Trophoblast cell (in vitro differentiated cells and primary cell): Measurements from ENCODE around the gene TACC2.

ENCODE experiments used
- DNase-seq, 2 donors: peaks; one replicate each; pipeline ENCODE4 v3.0.0-alpha.2; 2016
- H2AFZ ChIP-seq: 2 replicates; pipeline ENCODE4 v1.6.1; 2013; ENCODE audit warnings: low read length, moderate library complexity, mild to moderate bottlenecking; ENCODE audit not compliant: insufficient read depth, poor library complexity
- H2AK5ac ChIP-seq: 2 replicates; pipeline ENCODE4 v1.6.1; 2013; ENCODE audit warnings: mild to moderate bottlenecking, low read length
- H2BK120ac ChIP-seq: 2 replicates; pipeline ENCODE4 v1.6.1; 2013; ENCODE audit warnings: low read length, mild to moderate bottlenecking, moderate library complexity; ENCODE audit not compliant: insufficient read depth, poor library complexity
- H2BK12ac ChIP-seq: 2 replicates; pipeline ENCODE4 v1.6.1; 2013; ENCODE audit warnings: mild to moderate bottlenecking, low read length, moderate library complexity
- H2BK5ac ChIP-seq: 2 replicates; pipeline ENCODE4 v1.6.1; 2013; ENCODE audit warnings: low read length, low read depth, moderate library complexity, mild to moderate bottlenecking; ENCODE audit not compliant: poor library complexity
- H3K14ac ChIP-seq: 2 replicates; pipeline ENCODE4 v1.6.1; 2013; ENCODE audit warnings: mild to moderate bottlenecking, low read length
- H3K18ac ChIP-seq: 2 replicates; pipeline ENCODE4 v1.6.1; 2013; ENCODE audit warnings: mild to moderate bottlenecking, low read length
- H3K23ac ChIP-seq: 2 replicates; pipeline ENCODE4 v1.6.1; 2013; ENCODE audit warnings: low read length
- H3K27ac ChIP-seq: 2 replicates; pipeline ENCODE4 v1.5.1; 2013; ENCODE audit warnings: low read depth, mild to moderate bottlenecking, inconsistent platforms, low read length, moderate library complexity
- H3K27me3 ChIP-seq: 2 replicates; pipeline ENCODE4 v1.6.1; 2013; ENCODE audit warnings: inconsistent platforms, mild to moderate bottlenecking, low read length, moderate library complexity; ENCODE audit not compliant: insufficient read depth
- H3K36me3 ChIP-seq, 2 experiments: 1 replicate in 1 of 2; 2 replicates in 1 of 2; pipeline ENCODE4 v1.6.1; 2013; ENCODE audit warnings: low read length in 2 of 2, mild to moderate bottlenecking in 2 of 2, moderate library complexity in 1 of 2; ENCODE audit not compliant: insufficient read depth in 2 of 2, control insufficient read depth in 1 of 2
- H3K4ac ChIP-seq: 2 replicates; pipeline ENCODE4 v1.6.1; 2013; ENCODE audit warnings: low read depth, mild to moderate bottlenecking, low read length, moderate library complexity
- H3K4me1 ChIP-seq, 2 experiments: 1 replicate in 1 of 2; 2 replicates in 1 of 2; pipeline ENCODE4 v1.6.1; 2013; ENCODE audit warnings: low read length in 2 of 2, mild to moderate bottlenecking in 2 of 2, moderate library complexity in 1 of 2; ENCODE audit not compliant: insufficient read depth in 2 of 2, control insufficient read depth in 1 of 2
- H3K4me2 ChIP-seq: 2 replicates; pipeline ENCODE4 v1.6.1; 2013; ENCODE audit warnings: inconsistent platforms, mild to moderate bottlenecking, low read length, moderate library complexity
- H3K4me3 ChIP-seq: 2 replicates; pipeline ENCODE4 v1.5.1; 2013; ENCODE audit warnings: mild to moderate bottlenecking, low read depth, low read length, inconsistent platforms
- H3K79me1 ChIP-seq: one replicate; pipeline ENCODE4 v1.6.1; 2013; ENCODE audit warnings: low read length
- H3K79me2 ChIP-seq: 2 replicates; pipeline ENCODE4 v1.6.1; 2013; ENCODE audit warnings: low read length, mild to moderate bottlenecking; ENCODE audit not compliant: control insufficient read depth, insufficient read depth, poor library complexity
- H3K9ac ChIP-seq: 2 replicates; pipeline ENCODE4 v1.6.1; 2013; ENCODE audit warnings: mild to moderate bottlenecking, low read length
- H3K9me3 ChIP-seq: 2 replicates; pipeline ENCODE4 v1.6.1; 2013; ENCODE audit warnings: low read depth, mild to moderate bottlenecking, control low read depth, inconsistent platforms, low read length; ENCODE audit not compliant: insufficient read depth
- H4K12ac ChIP-seq: 2 replicates; pipeline ENCODE4 v1.6.1; 2013; ENCODE audit warnings: low read depth, mild to moderate bottlenecking, low read length, moderate library complexity
- H4K8ac ChIP-seq: 2 replicates; pipeline ENCODE4 v1.6.1; 2013; ENCODE audit warnings: low read depth, mild to moderate bottlenecking, low read length, moderate library complexity
- H4K91ac ChIP-seq: one replicate; pipeline ENCODE4 v1.6.1; 2013; ENCODE audit warnings: low read depth, mild to moderate bottlenecking, low read length, moderate library complexity
- WGBS: extraction: QIAGEN DNeasy Blood & Tissue Kit; methylation state at CpG from one replicate; pipeline ENCODE4 v1.1.7; 2013; ENCODE audit warnings: missing lambda C conversion rate; ENCODE audit not compliant: insufficient read length, insufficient coverage; ENCODE audit errors: extremely low coverage; 5-methylcytosine and 5-hydroxymethylcytosine counted together

TACC2 gene

GRCh38 chr10:122213364-122213763 lies 224.4 kb downstream of the TACC2 start:
- Histone ChIP-seq H2BK120ac (no peak overlapping the region), H3K27ac (no peak overlapping the region), H3K4me1 (no peaks in the 10 kb centered on the region), H3K9ac (no peak overlapping the region), H2BK12ac (no peak overlapping the region), H4K91ac (no peak overlapping the region), H2BK5ac (no peak overlapping the region), H3K18ac (no peak overlapping the region), H2AFZ (no peak overlapping the region), H3K9me3 (no peaks in the 10 kb centered on the region), H3K4me3 (no peak overlapping the region), H3K36me3 (peaks cover 13 to 16% of the 10 kb centered on the region in 2 experiments), H3K79me2 (no peaks in the 10 kb centered on the region), H3K4me2 (no peak overlapping the region), H3K4ac (no peak overlapping the region), H3K23ac (no peak overlapping the region), H3K27me3 (no peaks in the 10 kb centered on the region), H4K12ac (no peak overlapping the region), H2AK5ac (no peak overlapping the region), H4K8ac (no peak overlapping the region), H3K79me1 (no peaks in the 10 kb centered on the region), H3K14ac (no peak overlapping the region)
- no CpG with 5 or more reads among the region's 3 CpGs for WGBS
- DNase-seq, result no peak

GRCh38 chr10:122213766-122214165 lies 224.8 kb downstream of the TACC2 start:
- no peak overlapping the region for H3K27ac ChIP-seq
- no peak overlapping the region for H4K12ac ChIP-seq
- no peaks in the 10 kb centered on the region for H3K27me3 ChIP-seq
- no peaks in the 10 kb centered on the region for H3K79me1 ChIP-seq
- no peak overlapping the region for H2AFZ ChIP-seq
- no peak overlapping the region for H2AK5ac ChIP-seq
- peaks cover 13 to 16% of the 10 kb centered on the region in 2 experiments for H3K36me3 ChIP-seq
- H3K4me2 ChIP-seq, result no peak overlapping the region
- no peak for DNase-seq
- H2BK12ac ChIP-seq, result no peak overlapping the region
- no peak overlapping the region for H3K4ac ChIP-seq
- no peak overlapping the region for H3K4me3 ChIP-seq
- no peak overlapping the region for H3K23ac ChIP-seq
- no peak overlapping the region for H4K8ac ChIP-seq
- no peak overlapping the region for H2BK120ac ChIP-seq
- H4K91ac ChIP-seq, result no peak overlapping the region
- no peak overlapping the region for H3K9ac ChIP-seq
- no CpG with 5 or more reads among the region's 7 CpGs for WGBS
- H3K18ac ChIP-seq, result no peak overlapping the region
- no peaks in the 10 kb centered on the region for H3K79me2 ChIP-seq
- H3K4me1 ChIP-seq, result no peaks in the 10 kb centered on the region
- H2BK5ac ChIP-seq, result no peak overlapping the region
- no peaks in the 10 kb centered on the region for H3K9me3 ChIP-seq
- H3K14ac ChIP-seq, result no peak overlapping the region

GRCh38 chr10:122216047-122216446 lies 227.1 kb downstream of the TACC2 start:
- Histone ChIP-seq H4K91ac (no peak overlapping the region), H3K4me1 (no peaks in the 10 kb centered on the region), H3K9me3 (no peaks in the 10 kb centered on the region), H3K79me2 (no peaks in the 10 kb centered on the region), H3K4ac (no peak overlapping the region), H2AFZ (no peak overlapping the region), H4K12ac (no peak overlapping the region), H2AK5ac (no peak overlapping the region), H3K27me3 (no peaks in the 10 kb centered on the region), H3K36me3 (peaks cover 10 to 14% of the 10 kb centered on the region in 2 experiments), H3K4me2 (no peak overlapping the region), H3K14ac (no peak overlapping the region), H3K4me3 (no peak overlapping the region), H2BK5ac (no peak overlapping the region), H3K18ac (no peak overlapping the region), H3K79me1 (no peaks in the 10 kb centered on the region), H3K27ac (no peak overlapping the region), H2BK120ac (no peak overlapping the region), H4K8ac (no peak overlapping the region), H3K9ac (no peak overlapping the region), H3K23ac (no peak overlapping the region), H2BK12ac (no peak overlapping the region)
- DNase-seq, result no peak
- no CpG with 5 or more reads among the region's 2 CpGs for WGBS

- H3K79me2 ChIP-seq, result no peaks in the 10 kb centered on the region
- H3K79me1 ChIP-seq, result no peaks in the 10 kb centered on the region
- no peak overlapping the region for H3K4me3 ChIP-seq
- no peak overlapping the region for H4K12ac ChIP-seq
- no peak overlapping the region for H3K18ac ChIP-seq
- no peak overlapping the region for H3K14ac ChIP-seq
- WGBS, result no CpG with 5 or more reads among the region's 6 CpGs
- H3K4ac ChIP-seq, result no peak overlapping the region
- no peak overlapping the region for H2BK5ac ChIP-seq
- no peak overlapping the region for H4K8ac ChIP-seq
- no peak overlapping the region for H3K9ac ChIP-seq
- H3K27me3 ChIP-seq, result no peaks in the 10 kb centered on the region
- H2AFZ ChIP-seq, result no peak overlapping the region
- no peak for DNase-seq
- peaks cover 7 to 10% of the 10 kb centered on the region in 2 experiments for H3K36me3 ChIP-seq
- H2AK5ac ChIP-seq, result no peak overlapping the region
- no peak overlapping the region for H3K27ac ChIP-seq
- H3K9me3 ChIP-seq, result no peaks in the 10 kb centered on the region
- no peak overlapping the region for H3K4me2 ChIP-seq
- no peak overlapping the region for H2BK12ac ChIP-seq
- no peak overlapping the region for H3K23ac ChIP-seq
- H4K91ac ChIP-seq, result no peak overlapping the region
- no peak overlapping the region for H2BK120ac ChIP-seq
- no peaks in the 10 kb centered on the region for H3K4me1 ChIP-seq
Measured at GRCh38 chr10:122219340-122219739, 230.4 kb downstream of the TACC2 start.
